ENCODE measurements around the gene ENPEP.

DNA sequence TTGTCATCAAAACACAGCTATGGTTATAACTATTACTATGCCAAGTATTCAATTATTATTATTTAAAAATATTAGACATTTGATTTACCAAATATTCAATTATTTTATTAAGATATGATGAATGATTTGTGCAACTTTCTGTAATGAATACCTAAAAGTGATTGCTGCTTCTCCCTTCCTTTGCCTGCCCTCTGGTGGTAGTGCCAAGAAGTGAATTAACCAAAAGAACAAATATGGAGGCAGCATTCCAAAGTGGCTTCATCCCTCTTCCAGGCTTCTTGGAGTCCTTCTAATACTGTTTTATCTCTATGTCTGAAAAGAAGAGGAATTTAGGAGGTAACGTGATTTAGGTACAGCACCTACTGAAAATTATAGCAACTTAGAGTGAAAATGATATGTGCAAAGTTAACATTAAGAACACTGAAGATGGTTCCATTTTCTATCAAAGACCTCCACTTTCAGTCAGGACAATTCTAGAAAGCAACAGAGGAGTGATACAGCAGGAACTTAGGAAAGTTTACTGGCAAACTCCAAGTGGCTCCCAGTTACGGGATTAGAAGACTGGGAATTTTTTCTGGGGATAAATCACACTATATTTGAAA lies 43.0 kb downstream of the ENPEP start:
- TF ChIP-seq ZFP3 (CRISPR knock-in tag; IDR thresholded peaks at IDR 0.05) (no peak), ESRRG (CRISPR knock-in tag; IDR thresholded peaks at IDR 0.05) (no peak), PATZ1 (CRISPR knock-in tag; IDR thresholded peaks at IDR 0.05; ENCODE audit: borderline replicate concordance) (no peak), BACH2 (CRISPR knock-in tag; IDR thresholded peaks at IDR 0.05; ENCODE audit: borderline replicate concordance) (no peak), OSR1 (CRISPR knock-in tag; IDR thresholded peaks at IDR 0.05) (no peak)
